ENCODE measurements around the gene KLHL24. TPM values are rescaled to one million over a fixed set of nuclear protein-coding genes. Genes with fewer than 3 reads are reported as not detected.
A peak's percentile ranks its signal among the peaks of the same experiment; 100 is the strongest.

Gene KLHL24
- total RNA-seq, 2 donors from 2014 or later = 135 to 210 TPM

GRCh38 chr3:183697123-183697609, 61.7 kb downstream of the KLHL24 start:
- DNase-seq (ENCODE audit: low spot score) = no peak
- Histone ChIP-seq H3K4me3 (peak overlapping the region; percentile 89 to 93), H3K27me3 (no peaks in the 10 kb centered on the region), H3K9me3 (no peaks in the 10 kb centered on the region), H3K27ac (peak overlapping the region; percentile 86 to 94), H3K4me1 (peaks cover 0 to 25% of the 10 kb centered on the region in 2 donors), H3K36me3 (no peaks in the 10 kb centered on the region)
- TF ChIP-seq, protein P1, sequence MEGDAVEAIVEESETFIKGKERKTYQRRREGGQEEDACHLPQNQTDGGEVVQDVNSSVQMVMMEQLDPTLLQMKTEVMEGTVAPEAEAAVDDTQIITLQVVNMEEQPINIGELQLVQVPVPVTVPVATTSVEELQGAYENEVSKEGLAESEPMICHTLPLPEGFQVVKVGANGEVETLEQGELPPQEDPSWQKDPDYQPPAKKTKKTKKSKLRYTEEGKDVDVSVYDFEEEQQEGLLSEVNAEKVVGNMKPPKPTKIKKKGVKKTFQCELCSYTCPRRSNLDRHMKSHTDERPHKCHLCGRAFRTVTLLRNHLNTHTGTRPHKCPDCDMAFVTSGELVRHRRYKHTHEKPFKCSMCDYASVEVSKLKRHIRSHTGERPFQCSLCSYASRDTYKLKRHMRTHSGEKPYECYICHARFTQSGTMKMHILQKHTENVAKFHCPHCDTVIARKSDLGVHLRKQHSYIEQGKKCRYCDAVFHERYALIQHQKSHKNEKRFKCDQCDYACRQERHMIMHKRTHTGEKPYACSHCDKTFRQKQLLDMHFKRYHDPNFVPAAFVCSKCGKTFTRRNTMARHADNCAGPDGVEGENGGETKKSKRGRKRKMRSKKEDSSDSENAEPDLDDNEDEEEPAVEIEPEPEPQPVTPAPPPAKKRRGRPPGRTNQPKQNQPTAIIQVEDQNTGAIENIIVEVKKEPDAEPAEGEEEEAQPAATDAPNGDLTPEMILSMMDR (IDR thresholded peaks at IDR 0.05) = no peak

DNA sequence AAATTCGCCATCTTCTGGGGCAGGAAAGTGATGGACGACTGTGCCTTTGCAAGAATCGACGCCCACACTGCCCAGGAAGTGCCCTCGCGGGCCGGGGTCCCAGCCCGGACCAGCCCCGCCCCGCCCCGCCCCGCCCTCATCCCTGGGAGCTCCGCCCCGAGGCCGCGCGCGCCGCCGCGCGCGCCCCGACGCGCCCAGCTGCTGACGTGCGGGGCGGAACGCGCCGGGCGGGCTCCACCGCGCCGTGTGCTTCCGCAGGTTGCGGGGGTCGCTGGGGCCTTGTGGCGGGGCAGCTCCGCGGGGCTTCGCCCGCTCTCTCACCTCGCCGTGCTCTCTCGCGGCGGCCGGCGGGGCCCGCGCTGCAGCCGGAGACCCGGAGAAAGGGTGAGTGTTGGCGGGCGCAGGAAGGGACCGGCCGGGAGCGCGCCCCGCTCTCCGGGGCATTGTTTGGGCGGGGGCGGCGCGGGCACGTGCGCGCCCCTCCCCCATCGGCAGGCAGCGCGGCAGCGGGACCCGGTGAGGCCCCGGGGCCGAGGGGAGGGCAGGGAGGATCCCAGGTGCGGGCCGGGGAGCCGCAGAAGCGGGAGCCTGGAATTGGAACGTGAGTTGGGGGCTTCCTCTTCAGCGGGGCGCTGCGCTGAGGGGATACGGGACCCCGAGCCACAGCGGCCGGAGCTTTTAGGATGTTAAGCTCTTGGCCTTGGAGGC, 62.3 kb downstream of the KLHL24 start, which contains the start of gene YEATS2:
Gene YEATS2, plus strand, starts transcription at position 188 of the 708 bp plus-strand sequence. CDS start 17,366 bp downstream, outside the sequence.
- Histone ChIP-seq H3K9me3 (no peaks in the 10 kb centered on the region), H3K4me3 (peak within 1 kb of the TSS; percentile 89 to 93), H3K27me3 (no peaks in the 10 kb centered on the region), H3K36me3 (no peaks in the 10 kb centered on the region), H3K4me1 (peaks cover 0 to 25% of the 10 kb centered on the region in 2 donors), H3K27ac (peak within 1 kb of the TSS; percentile 86 to 94)
- no peak for DNase-seq (ENCODE audit: low spot score)
- TF ChIP-seq, protein P1 (IDR thresholded peaks at IDR 0.05) = no peak

GRCh38 chr3:183698318-183698751, 62.9 kb downstream of the KLHL24 start:
- H3K9me3 ChIP-seq = no peaks in the 10 kb centered on the region
- peaks cover 0 to 25% of the 10 kb centered on the region in 2 donors for H3K4me1 ChIP-seq
- H3K27ac ChIP-seq = peak overlapping the region; percentile 86 to 94
- H3K4me3 ChIP-seq = peak overlapping the region; percentile 89 to 93
- TF ChIP-seq, protein P1 (IDR thresholded peaks at IDR 0.05) = no peak
- H3K36me3 ChIP-seq = no peaks in the 10 kb centered on the region
- no peak for DNase-seq (ENCODE audit: low spot score)
- H3K27me3 ChIP-seq = no peaks in the 10 kb centered on the region

DNA sequence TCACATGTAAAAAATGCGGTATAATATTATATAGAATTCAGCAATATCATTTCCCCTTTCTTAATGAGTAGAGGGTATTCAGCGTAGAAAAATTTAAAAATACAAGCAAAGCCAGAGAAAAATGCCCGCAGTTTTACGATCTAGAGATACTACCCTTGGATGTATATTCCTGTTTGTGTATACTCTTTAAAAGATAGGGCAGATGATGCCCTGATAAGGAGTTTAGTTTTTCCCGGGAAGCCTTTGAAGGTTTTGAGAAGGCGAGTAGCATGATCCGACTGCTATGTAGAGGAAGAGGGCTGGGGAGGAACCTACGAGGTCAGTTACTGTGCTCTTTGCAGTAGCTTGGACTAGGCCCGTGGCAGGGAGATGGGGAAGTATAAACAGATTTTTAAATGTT, 63.3 kb downstream of the KLHL24 start:
- peaks cover 0 to 25% of the 10 kb centered on the region in 2 donors for H3K4me1 ChIP-seq
- H3K9me3 ChIP-seq = no peaks in the 10 kb centered on the region
- H3K36me3 ChIP-seq = no peaks in the 10 kb centered on the region
- H3K4me3 ChIP-seq = peak overlapping the region; percentile 89 to 93
- TF ChIP-seq, protein P1 (IDR thresholded peaks at IDR 0.05) = no peak
- no peaks in the 10 kb centered on the region for H3K27me3 ChIP-seq
- no peak for DNase-seq (ENCODE audit: low spot score)
- peak overlapping the region; percentile 86 to 94 for H3K27ac ChIP-seq

GRCh38 chr3:183699238-183699947, 64.0 kb downstream of the KLHL24 start:
- TF ChIP-seq, protein P1 (IDR thresholded peaks at IDR 0.05) = no peak
- no peak for DNase-seq (ENCODE audit: low spot score)
- peaks cover 0 to 25% of the 10 kb centered on the region in 2 donors for H3K4me1 ChIP-seq
- H3K36me3 ChIP-seq = no peaks in the 10 kb centered on the region
- peak overlapping the region; percentile 86 to 94 for H3K27ac ChIP-seq
- H3K4me3 ChIP-seq = peak overlapping the region; percentile 89 to 93
- H3K9me3 ChIP-seq = no peaks in the 10 kb centered on the region
- H3K27me3 ChIP-seq = no peaks in the 10 kb centered on the region
